Prostate gland (tissue), 2 donors: ENCODE data around the gene PDE8B. TPM values are rescaled to one million over a fixed set of nuclear protein-coding genes. Genes with fewer than 3 reads are reported as not detected.

Source experiments
- DNase-seq: peaks from one replicate; pipeline ENCODE4 v3.0.0-alpha.2; 2019; ENCODE audit warnings: low spot score
- H3K27ac ChIP-seq, 2 donors: fragments of 200-600 bp; sonication (generic); 2 replicates each; pipeline ENCODE4 v1.5.1; 2017 to 2019
- H3K27me3 ChIP-seq: fragments of 200-600 bp; sonication (generic); replicated peaks from 2 replicates; pipeline ENCODE4 v1.5.1; 2019; ENCODE audit not compliant: insufficient read depth
- H3K36me3 ChIP-seq, 2 donors: fragments of 200-600 bp; sonication (generic); 1 replicate in 1 of 2; 2 replicates in 1 of 2; pipeline versions ENCODE4 v1.5.1 to v1.8.1; 2017 to 2019
- H3K4me1 ChIP-seq: fragments of 200-600 bp; sonication (generic); replicated peaks from 2 replicates; pipeline ENCODE4 v1.5.1; 2019
- H3K4me3 ChIP-seq, 2 donors: fragments of 200-600 bp; sonication (generic); 2 replicates each; pipeline ENCODE4 v1.5.1; 2017 to 2019
- H3K9me3 ChIP-seq: fragments of 200-600 bp; sonication (generic); 2 replicates; pipeline ENCODE4 v1.5.1; 2017
- POLR2A ChIP-seq: fragments of 450-650 bp; IDR thresholded peaks from one replicate; pipeline ENCODE4 v1.6.1; 2016; ENCODE audit warnings: antibody characterized with exemption, mild to moderate bottlenecking
- POLR2AphosphoS5 ChIP-seq: sonication (generic); formaldehyde crosslinking; IDR thresholded peaks from one replicate; pipeline ENCODE4 v1.6.1; 2017; ENCODE audit warnings: antibody characterized with exemption
- WGBS: methylation state at CpG from one replicate; pipeline ENCODE4 v1.1.5; 2018; 5-methylcytosine and 5-hydroxymethylcytosine counted together
- intact Hi-C: fragments of 100-400 bp; cut with DNase I; formaldehyde crosslinking; loops from one replicate; pipeline ENCODE4 v1.14.2; 2022
- total RNA-seq, 2 donors: library from RNA; depleted of rRNA; stranded (reverse); fragments of >200 nt; gene quantifications; one replicate each; pipeline ENCODE4 v1.1.0, GENCODE V29; 2016
- TF ChIP-seq, protein P1 (sequence below), 4 experiments: fragments of 200-600 bp in 2 of 4; fragments of 450-650 bp in 2 of 4; sonication (generic) in 2 of 4; IDR thresholded peaks; 1 replicate in 3 of 4; 2 replicates in 1 of 4; pipeline ENCODE4 v1.5.1; 2016 to 2019; ENCODE audit warnings: antibody characterized with exemption in 4 of 4, mild to moderate bottlenecking in 2 of 4, moderate library complexity in 2 of 4

PDE8B gene
- total RNA-seq: 10 to 100 TPM; 25.6 to 66.0 TPM

DNA sequence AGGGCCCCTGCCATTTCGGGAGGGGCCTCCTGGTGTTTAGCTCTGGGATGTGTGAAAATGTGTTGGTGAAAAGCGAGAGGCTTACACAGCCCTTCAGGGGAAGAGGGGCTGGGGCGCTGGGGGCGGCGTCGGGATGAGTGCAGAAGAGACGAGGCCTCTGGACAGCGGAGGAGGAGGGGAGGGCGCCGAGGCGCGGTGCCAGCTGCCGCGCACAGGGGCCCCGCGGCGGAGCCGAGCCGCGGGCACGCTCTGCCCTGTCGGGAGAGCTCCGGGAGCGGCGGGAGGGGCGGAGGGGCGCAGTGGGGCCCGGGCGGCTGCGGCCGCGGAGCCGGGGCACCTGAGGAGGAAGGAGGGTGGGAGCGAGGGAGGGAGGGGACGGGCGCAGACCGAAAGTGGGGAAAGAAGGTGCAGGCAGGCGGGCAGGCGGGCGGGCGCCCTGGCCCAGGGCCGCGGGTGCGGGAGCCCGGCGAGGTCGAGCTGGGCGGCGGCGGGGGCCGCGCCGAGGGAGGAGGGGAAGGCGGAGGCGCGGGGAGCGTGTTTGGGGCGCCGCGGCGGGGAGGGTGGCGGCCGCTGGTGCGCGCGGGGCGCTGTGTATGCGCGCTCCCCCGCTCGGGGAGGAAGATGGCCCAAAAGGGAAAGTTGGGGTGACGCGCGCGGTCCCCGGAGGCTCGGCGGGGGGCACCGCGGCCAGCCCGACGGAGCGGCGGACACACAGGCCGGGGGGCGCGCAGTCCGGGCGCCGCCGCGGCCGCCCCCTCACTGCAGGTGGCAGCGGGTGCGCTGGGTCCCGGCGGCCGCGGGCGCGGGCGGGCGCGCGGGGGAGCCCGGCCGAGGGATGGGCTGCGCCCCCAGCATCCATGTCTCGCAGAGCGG lies at the start of gene PDE8B:
PDE8B (plus strand) TSS at position 590 of the 873 bp plus-strand sequence; CDS start at position 836, 246 bp downstream.
- intact Hi-C loops: no loop called here
- Histone ChIP-seq H3K4me3 (peak within 1 kb of the TSS; percentile 62 to 66), H3K9me3 (no peaks in the 10 kb centered on the region), H3K27me3 (no peaks in the 10 kb centered on the region), H3K27ac (peak within 1 kb of the TSS; percentile 63 to 80), H3K4me1 (no peaks in the 10 kb centered on the region), H3K36me3 (no peaks in the 10 kb centered on the region)
- 2% methylated on average over 80 of the region's 110 CpGs for WGBS
- peak; percentile 15 for DNase-seq
- TF ChIP-seq POLR2A (no peak), POLR2AphosphoS5 (no peak)
- TF ChIP-seq, protein P1, sequence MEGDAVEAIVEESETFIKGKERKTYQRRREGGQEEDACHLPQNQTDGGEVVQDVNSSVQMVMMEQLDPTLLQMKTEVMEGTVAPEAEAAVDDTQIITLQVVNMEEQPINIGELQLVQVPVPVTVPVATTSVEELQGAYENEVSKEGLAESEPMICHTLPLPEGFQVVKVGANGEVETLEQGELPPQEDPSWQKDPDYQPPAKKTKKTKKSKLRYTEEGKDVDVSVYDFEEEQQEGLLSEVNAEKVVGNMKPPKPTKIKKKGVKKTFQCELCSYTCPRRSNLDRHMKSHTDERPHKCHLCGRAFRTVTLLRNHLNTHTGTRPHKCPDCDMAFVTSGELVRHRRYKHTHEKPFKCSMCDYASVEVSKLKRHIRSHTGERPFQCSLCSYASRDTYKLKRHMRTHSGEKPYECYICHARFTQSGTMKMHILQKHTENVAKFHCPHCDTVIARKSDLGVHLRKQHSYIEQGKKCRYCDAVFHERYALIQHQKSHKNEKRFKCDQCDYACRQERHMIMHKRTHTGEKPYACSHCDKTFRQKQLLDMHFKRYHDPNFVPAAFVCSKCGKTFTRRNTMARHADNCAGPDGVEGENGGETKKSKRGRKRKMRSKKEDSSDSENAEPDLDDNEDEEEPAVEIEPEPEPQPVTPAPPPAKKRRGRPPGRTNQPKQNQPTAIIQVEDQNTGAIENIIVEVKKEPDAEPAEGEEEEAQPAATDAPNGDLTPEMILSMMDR (IDR thresholded peaks at IDR 0.05): no peak

DNA sequence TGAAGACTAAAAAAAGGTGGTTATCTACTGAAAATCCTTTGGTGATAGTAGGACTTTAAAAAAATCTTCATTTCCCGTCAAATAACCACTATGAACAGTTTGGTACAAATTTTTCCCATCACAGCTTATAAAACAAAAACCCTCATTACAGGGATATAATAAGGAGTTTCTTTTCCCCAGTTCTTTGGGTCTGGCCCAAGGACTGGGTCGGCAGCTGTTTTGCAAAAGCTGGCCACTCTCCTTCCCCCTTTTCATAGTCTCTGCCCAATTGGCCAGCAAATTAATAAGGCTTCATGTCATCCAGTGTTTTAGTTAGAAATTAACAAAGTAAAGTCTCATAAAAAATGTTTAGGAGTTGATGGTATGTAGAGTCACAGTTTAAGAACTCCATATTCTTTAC lies 47.0 kb upstream of the PDE8B start:
- intact Hi-C loops: no loop called here

GRCh38 chr5:77167063-77167462 lies 43.4 kb upstream of the PDE8B start:
- H3K27me3 ChIP-seq: no peaks in the 10 kb centered on the region
- H3K27ac ChIP-seq: peak overlapping the region in 1 of 2 donors; percentile 71
- no peaks in the 10 kb centered on the region for H3K36me3 ChIP-seq
- intact Hi-C loops: no loop called here
- DNase-seq: no peak
- H3K4me1 ChIP-seq: peaks cover 15% of the 10 kb centered on the region
- H3K4me3 ChIP-seq: no peak overlapping the region
- TF ChIP-seq POLR2A (no peak), POLR2AphosphoS5 (no peak)
- TF ChIP-seq, protein P1 (IDR thresholded peaks at IDR 0.05): no peak
- no peaks in the 10 kb centered on the region for H3K9me3 ChIP-seq

More for the DNA sequence above, 47.0 kb upstream of the PDE8B start:
- 60% methylated on average over 2 of the region's 2 CpGs for WGBS
- Histone ChIP-seq H3K27me3 (no peaks in the 10 kb centered on the region), H3K36me3 (no peaks in the 10 kb centered on the region), H3K9me3 (no peaks in the 10 kb centered on the region), H3K27ac (no peak overlapping the region), H3K4me3 (no peak overlapping the region), H3K4me1 (peaks cover 7% of the 10 kb centered on the region)
- DNase-seq: no peak
- TF ChIP-seq, protein P1 (IDR thresholded peaks at IDR 0.05): no peak
- TF ChIP-seq POLR2AphosphoS5 (no peak), POLR2A (no peak)

DNA sequence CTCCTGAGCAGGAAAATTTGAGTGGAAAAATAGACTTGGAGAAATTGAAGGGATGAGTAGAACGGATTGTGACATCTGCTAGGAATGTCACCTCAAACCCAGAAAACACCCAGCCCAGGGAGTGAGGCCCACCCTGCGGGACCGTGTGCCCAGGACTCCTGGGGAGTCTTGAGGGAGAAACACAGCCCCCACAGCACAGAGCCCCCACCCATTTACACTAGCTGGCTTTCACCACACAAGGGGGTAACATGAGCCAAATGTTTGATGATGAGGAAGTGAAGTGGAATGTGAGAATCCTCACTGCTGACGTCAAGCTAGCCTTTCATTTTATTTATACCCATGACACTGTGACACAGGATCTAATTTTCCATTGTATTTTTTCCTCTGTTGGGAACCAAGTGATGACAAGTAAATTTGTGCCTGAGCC lies 42.8 kb upstream of the PDE8B start:
- H3K36me3 ChIP-seq: no peaks in the 10 kb centered on the region
- no peak for DNase-seq
- H3K27me3 ChIP-seq: no peaks in the 10 kb centered on the region
- H3K27ac ChIP-seq: peak overlapping the region; percentile 61 to 71
- peaks cover 15% of the 10 kb centered on the region for H3K4me1 ChIP-seq
- TF ChIP-seq POLR2A (no peak), POLR2AphosphoS5 (no peak)
- TF ChIP-seq, protein P1 (IDR thresholded peaks at IDR 0.05): no peak
- H3K4me3 ChIP-seq: no peak overlapping the region
- intact Hi-C loops: no loop called here
- WGBS: 44% methylated on average over 4 of the region's 4 CpGs
- H3K9me3 ChIP-seq: no peaks in the 10 kb centered on the region
